ENCODE results near the gene MEP1B.
"Not testable (repeated sequence)": the region's sequence is repeated elsewhere in the genome, so short reads cannot be mapped to it uniquely, and the experiment has no call there.

MEP1B gene

GRCh38 chr18:32189790-32190189 lies at the start of gene MEP1B:
Gene MEP1B (plus strand): TSS chr18:32190039. CDS start chr18:32190071, 32 bp downstream.
- DNase-seq (ENCODE audit: low read depth), result no peak

DNA sequence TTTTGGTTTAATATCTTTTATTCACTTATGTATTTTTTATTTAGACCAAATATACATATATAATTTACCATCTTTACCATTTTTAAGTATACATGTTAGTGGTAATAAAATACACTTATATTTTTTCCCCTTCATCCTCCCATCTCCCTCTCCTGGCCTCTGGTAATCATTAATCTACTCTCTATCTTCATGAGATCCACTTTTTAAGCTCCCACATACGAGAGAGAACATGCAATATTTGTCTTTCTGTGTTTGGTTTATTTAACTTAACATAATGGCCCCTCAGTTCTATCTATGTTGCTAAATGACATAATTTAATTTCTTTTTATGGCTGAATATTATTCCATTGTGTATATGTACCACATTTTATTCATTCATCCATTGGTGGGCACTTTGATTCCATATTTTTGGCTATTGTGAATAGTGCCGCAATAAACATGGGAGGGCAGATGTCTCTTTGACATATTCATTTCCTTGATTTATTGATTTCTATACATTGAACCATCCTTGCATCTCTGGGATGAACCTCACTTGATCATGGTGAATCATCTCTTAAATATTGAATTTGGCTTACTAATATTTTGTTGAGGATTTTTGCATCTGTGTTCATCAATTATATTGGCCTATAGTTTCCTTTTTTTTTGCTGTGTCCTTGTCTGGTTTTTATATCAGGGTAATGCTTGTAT lies 41.5 kb upstream of the MEP1B start:
- DNase-seq (ENCODE audit: low read depth), result no peak

- no peak for DNase-seq (ENCODE audit: low read depth)
These were observed 37.0 kb upstream of the MEP1B start for GRCh38 chr18:32152705-32153448.

DNA sequence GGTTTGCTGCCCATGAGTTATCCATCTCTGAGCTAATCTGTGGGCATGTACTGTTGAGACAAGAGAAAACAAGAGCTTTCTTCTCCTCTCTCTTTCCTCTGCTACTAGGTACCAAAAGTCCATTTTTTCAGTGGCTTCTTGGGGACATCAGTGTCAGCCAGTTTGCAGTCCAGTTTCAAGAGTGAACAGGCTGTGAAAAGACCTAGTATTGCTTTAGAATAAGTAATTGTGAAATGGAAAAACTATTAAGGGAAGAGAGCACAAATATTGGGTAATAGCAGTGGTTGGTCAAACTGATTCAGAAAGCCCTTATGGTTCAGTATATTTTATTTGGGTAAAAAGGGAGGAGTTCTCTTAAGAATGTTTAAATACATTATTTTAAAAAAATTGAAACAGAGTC lies 33.0 kb upstream of the MEP1B start:
- no peak for DNase-seq (ENCODE audit: low read depth)

GRCh38 chr18:32157580-32157979 lies 32.3 kb upstream of the MEP1B start:
- DNase-seq (ENCODE audit: low read depth), result no peak

DNA sequence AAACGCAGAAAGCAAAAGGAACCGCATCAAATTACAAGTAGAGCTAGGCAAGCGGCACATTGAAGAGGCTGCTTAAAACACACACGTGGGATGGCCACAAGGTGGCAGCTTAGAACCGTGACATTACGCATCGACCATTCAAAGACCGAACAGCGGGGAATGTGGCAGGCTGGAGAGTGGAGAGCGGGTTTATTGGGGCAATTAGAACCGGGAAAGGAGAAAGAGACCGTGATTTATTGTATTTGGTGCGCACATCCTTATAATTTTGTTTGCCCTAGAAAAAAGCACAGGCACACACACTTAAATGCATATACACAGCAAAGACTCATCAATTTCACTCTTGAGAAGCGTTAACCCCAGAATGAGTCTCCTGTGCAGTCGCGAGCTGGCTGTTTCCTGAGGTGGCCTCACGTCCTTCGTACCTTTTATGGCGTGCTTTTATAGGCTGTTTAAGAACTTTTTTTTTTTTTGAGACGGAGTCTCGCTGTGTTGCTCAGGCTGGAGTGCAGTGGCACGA lies 31.7 kb upstream of the MEP1B start:
- peak; percentile 74 for DNase-seq (ENCODE audit: low read depth)

GRCh38 chr18:32158631-32159030 lies 31.2 kb upstream of the MEP1B start:
- not testable (repeated sequence) for DNase-seq (ENCODE audit: low read depth)

DNA sequence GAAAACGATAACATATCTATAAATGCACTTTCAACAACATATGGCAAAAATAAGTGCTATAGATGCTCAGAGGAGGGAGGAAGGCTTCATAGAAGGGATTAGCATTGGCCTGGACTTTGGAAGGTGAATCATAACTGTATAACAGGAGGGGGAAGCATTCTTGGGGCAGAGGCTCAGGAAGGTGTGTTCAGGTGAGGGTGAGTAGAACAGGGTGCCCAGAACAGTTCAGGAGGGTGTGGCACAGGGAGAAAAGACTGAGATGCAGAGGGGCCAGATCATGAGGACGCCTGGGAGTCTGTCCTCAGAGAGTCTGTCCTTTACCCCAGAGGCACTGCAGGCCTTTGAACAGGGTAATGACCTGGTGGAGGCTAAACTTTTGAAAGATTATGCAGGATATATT lies 29.3 kb upstream of the MEP1B start:
- no peak for DNase-seq (ENCODE audit: low read depth)

GRCh38 chr18:32167980-32168730 lies 21.7 kb upstream of the MEP1B start:
- DNase-seq (ENCODE audit: low read depth), result no peak

DNA sequence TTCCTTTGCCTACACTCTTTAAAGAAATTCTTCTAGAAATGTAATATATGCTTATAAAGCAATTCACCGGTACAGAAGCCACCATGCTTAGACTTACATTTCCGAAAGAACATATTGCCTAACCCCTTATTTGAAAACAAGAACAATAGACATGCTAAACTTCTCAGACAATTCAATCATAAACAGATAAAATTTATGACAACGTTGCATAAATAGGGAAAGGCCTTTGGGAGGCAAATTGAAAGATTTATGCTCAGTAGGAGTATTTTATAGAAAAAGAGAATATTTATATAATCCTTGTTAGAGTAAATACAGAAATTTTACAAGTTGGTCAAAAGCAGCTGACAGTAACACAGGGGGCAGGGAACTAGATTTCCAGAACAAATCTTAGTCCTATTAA lies 16.2 kb upstream of the MEP1B start:
- no peak for DNase-seq (ENCODE audit: low read depth)

GRCh38 chr18:32174719-32175118 lies 15.1 kb upstream of the MEP1B start:
- no peak for DNase-seq (ENCODE audit: low read depth)

- no peak for DNase-seq (ENCODE audit: low read depth)
These were observed 14.6 kb upstream of the MEP1B start for GRCh38 chr18:32175265-32175664.

DNA sequence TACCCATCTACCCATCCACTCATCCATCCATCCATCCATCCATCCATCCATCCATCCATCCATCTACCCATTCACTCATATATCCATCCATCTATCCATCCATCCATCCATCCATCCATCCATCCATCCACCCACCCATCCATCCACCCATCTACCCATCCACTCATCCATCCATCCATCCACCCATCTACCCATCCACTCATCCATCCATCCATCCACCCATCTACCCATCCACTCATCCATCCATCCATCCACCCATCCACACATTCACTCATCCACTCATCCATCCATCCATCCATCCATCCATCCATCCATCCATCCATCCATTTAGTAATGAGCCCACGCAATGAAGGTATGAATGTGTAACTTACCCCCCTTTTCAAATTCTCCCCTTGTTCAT lies 13.1 kb upstream of the MEP1B start:
- DNase-seq (ENCODE audit: low read depth), result not testable (repeated sequence)

DNA sequence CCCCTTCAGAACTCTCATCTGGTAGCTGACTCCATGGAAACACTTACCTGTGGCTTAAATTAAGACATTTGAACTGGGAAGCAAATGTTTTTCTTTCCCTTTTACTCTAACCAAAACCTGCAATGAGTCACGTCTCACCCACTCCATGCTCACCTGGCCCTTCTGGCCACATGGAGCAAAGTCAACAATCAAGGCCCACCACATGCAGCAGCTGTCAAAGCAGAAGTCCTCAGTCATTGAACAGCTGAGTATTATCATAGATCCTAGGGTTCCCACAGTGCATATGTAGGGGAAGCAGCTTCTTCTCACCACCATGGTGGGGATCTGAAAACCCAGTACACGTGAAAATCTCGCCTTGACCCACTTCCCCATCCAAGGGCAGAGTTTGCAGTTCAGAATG lies 12.3 kb upstream of the MEP1B start:
- no peak for DNase-seq (ENCODE audit: low read depth)

DNA sequence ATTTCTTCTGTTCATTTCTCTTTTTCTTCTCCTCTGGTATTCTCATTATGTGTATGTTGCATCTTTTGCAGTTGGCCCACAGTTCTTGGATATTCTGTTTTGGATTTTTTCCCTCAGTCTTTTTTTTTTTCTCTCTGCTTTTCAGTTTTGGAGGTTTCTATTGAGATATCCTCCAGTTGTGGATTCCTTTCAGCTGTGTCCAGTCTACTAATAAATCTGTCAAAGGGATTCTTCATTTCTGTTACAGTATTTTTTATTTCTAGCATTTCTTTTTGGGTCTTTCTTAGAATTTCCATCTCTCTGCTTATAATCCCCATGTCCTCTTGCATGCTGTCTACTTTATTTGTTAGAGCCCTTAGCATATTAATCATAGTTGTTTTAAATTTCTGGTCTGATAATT lies 6.3 kb upstream of the MEP1B start:
- no peak for DNase-seq (ENCODE audit: low read depth)

- DNase-seq (ENCODE audit: low read depth), result no peak
These were observed 370 bp downstream of the MEP1B start for GRCh38 chr18:32190209-32190608.

GRCh38 chr18:32195881-32196815 lies 6.3 kb downstream of the MEP1B start:
- DNase-seq (ENCODE audit: low read depth), result no peak

DNA sequence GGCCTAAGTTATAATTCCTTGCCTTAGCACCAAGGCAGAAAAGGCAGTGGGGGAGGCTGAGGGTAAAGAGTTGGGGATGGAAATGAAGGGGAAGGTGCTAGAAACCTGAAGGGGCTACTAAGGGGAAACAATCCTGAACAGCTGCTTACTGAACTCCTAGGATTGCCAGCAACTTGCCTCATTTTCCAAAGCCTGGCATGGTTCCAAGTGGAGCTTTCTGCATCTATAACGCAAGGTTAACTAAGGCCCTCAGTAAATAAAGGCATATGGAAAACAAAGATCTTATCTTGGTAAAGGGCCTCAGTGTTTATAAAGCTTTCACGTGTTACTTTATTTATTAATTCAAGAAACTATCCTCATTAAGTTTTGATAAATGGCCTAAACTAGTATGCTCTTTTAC lies 10.9 kb downstream of the MEP1B start:
- DNase-seq (ENCODE audit: low read depth), result no peak

GRCh38 chr18:32201948-32202672 lies 12.3 kb downstream of the MEP1B start:
- DNase-seq (ENCODE audit: low read depth), result no peak

GRCh38 chr18:32208023-32208422 lies 18.2 kb downstream of the MEP1B start:
- DNase-seq (ENCODE audit: low read depth), result no peak

DNA sequence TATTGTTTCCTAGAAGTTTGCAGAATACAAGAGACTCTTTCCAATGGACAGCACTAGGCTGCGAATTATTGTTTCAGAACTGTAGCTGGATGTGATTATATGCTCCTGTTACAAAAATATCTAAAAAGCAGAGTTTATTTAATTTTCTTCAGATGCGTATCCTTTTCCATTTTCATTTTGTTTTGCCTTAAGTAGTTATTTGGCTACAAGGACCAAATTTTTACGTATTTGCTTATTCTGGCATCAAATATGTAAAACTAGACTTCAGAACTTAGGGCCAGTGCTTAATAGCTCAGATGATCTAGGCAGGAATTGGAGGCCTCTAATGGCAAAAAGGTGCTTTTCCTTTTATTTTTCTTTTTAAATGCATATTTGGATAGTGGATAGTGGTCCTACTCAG lies 18.7 kb downstream of the MEP1B start:
- no peak for DNase-seq (ENCODE audit: low read depth)

Data from GM04504 (cell line).